Measurements from ENCODE around the gene F8A2. TPM values are rescaled to one million over a fixed set of nuclear protein-coding genes. Genes with fewer than 3 reads are reported as not detected.

The F8A2 gene
- total and polyA plus RNA-seq, 9 of the 15 experiments (the other 6 are each of a cell fraction or from before 2014, with no cell fraction given): not detected

- TF ChIP-seq ZBTB40 (IDR thresholded peaks at IDR 0.05) (no peak), ZBTB40 (CRISPR knock-in tag; IDR thresholded peaks at IDR 0.05) (no peak), ZNF445 (CRISPR knock-in tag; IDR thresholded peaks at IDR 0.05; ENCODE audit: low read depth) (no peak), HNRNPUL1 (IDR thresholded peaks at IDR 0.05; ENCODE audit: low read length) (no peak), POLR2AphosphoS5 (IDR thresholded peaks at IDR 0.05; ENCODE audit: control insufficient read depth, insufficient read depth, low read depth, low read length) (peak; percentile 45; the same call in 1 of the 2 replicates), NFXL1 (CRISPR knock-in tag; IDR thresholded peaks at IDR 0.05) (no peak), PHB (CRISPR knock-in tag; IDR thresholded peaks at IDR 0.05) (no peak), SMARCA4 (IDR thresholded peaks at IDR 0.05) (peak; percentile 82), ZNF133 (CRISPR knock-in tag; IDR thresholded peaks at IDR 0.05) (no peak), CBFB (CRISPR knock-in tag; IDR thresholded peaks at IDR 0.05) (no peak), ASH1L (IDR thresholded peaks at IDR 0.05; ENCODE audit: borderline replicate concordance, low read depth, partially characterized antibody) (no peak), KDM2B (CRISPR knock-in tag; IDR thresholded peaks at IDR 0.05) (no peak), POLR2A (conservative IDR thresholded peaks at IDR 0.05) (peak; percentile 70), OTX1 (CRISPR knock-in tag; IDR thresholded peaks at IDR 0.05) (no peak), CBX1 (IDR thresholded peaks at IDR 0.05; ENCODE audit: low read depth) (no peak), TCF15 (CRISPR knock-in tag; IDR thresholded peaks at IDR 0.05) (no peak), ATF7 (IDR thresholded peaks at IDR 0.05) (peak; percentile 71; the same call in 1 of the 2 replicates), ZNF589 (CRISPR knock-in tag; IDR thresholded peaks at IDR 0.05; ENCODE audit: low read depth) (no peak)
These were observed 47.2 kb upstream of the F8A2 start, which contains the start of gene CLIC2 (continued) for GRCh38 chrX:155334486-155335336.
